Duodenal mucosa (tissue), 2 donors: ENCODE results near the gene JPH4.
"Not testable (repeated sequence)": the region's sequence is repeated elsewhere in the genome, so short reads cannot be mapped to it uniquely, and the experiment has no call there.

Experiments used
- H3K27ac ChIP-seq: one replicate; pipeline ENCODE4 v1.7.0; 2013; ENCODE audit warnings: low read depth, low read length
- H3K27me3 ChIP-seq, 2 donors: one replicate each; pipeline ENCODE4 v1.7.0; 2013; ENCODE audit warnings: low read length in 2 of 2, control low read depth in 1 of 2; ENCODE audit not compliant: insufficient read depth in 2 of 2, control insufficient read depth in 1 of 2
- H3K36me3 ChIP-seq, 2 donors: one replicate each; pipeline ENCODE4 v1.7.0; 2013; ENCODE audit warnings: low read length in 2 of 2, control low read depth in 1 of 2; ENCODE audit not compliant: insufficient read depth in 2 of 2, control insufficient read depth in 1 of 2
- H3K4me1 ChIP-seq, 2 donors: one replicate each; pipeline ENCODE4 v1.7.0; 2013; ENCODE audit warnings: low read length in 2 of 2, control low read depth in 1 of 2; ENCODE audit not compliant: insufficient read depth in 2 of 2, control insufficient read depth in 1 of 2
- H3K4me3 ChIP-seq, 2 donors: one replicate each; pipeline ENCODE4 v1.7.0; 2013; ENCODE audit warnings: low read length in 2 of 2, low read depth in 1 of 2
- H3K9ac ChIP-seq, 2 donors: one replicate each; pipeline ENCODE4 v1.7.0; 2013; ENCODE audit warnings: low read length in 2 of 2, low read depth in 1 of 2
- H3K9me3 ChIP-seq, 2 donors: one replicate each; pipeline ENCODE4 v1.7.0; 2013; ENCODE audit warnings: low read length in 2 of 2, control low read depth in 1 of 2; ENCODE audit not compliant: control insufficient read depth in 1 of 2

Gene JPH4

GRCh38 chr14:23540141-23540469, 38.5 kb downstream of the JPH4 start:
- no peak overlapping the region for H3K9ac ChIP-seq
- no peak overlapping the region for H3K27ac ChIP-seq

GRCh38 chr14:23539248-23540140, 39.1 kb downstream of the JPH4 start:
- H3K36me3 ChIP-seq, result no peaks in the 10 kb centered on the region
- no peak overlapping the region for H3K4me3 ChIP-seq
- H3K9ac ChIP-seq, result no peak overlapping the region
- H3K27me3 ChIP-seq, result no peaks in the 10 kb centered on the region
- H3K9me3 ChIP-seq, result no peaks in the 10 kb centered on the region
- peaks cover 0 to 4% of the 10 kb centered on the region in 2 donors for H3K4me1 ChIP-seq
- no peak overlapping the region for H3K27ac ChIP-seq

More at GRCh38 chr14:23540141-23540469, 38.5 kb downstream of the JPH4 start:
- Histone ChIP-seq H3K4me1 (peaks cover 5 to 10% of the 10 kb centered on the region in 2 donors), H3K36me3 (no peaks in the 10 kb centered on the region), H3K9me3 (no peaks in the 10 kb centered on the region), H3K4me3 (no peak overlapping the region), H3K27me3 (no peaks in the 10 kb centered on the region)

- H3K9ac ChIP-seq, result no peak overlapping the region
- no peak overlapping the region for H3K27ac ChIP-seq
- no peaks in the 10 kb centered on the region for H3K36me3 ChIP-seq
- H3K4me1 ChIP-seq, result no peaks in the 10 kb centered on the region
- no peaks in the 10 kb centered on the region for H3K9me3 ChIP-seq
- no peak overlapping the region for H3K4me3 ChIP-seq
- no peaks in the 10 kb centered on the region for H3K27me3 ChIP-seq
Observed at GRCh38 chr14:23538785-23539184, 39.8 kb downstream of the JPH4 start.

GRCh38 chr14:23538050-23538718, 40.4 kb downstream of the JPH4 start:
- Histone ChIP-seq H3K36me3 (no peaks in the 10 kb centered on the region), H3K27me3 (no peaks in the 10 kb centered on the region), H3K27ac (no peak overlapping the region), H3K4me1 (no peaks in the 10 kb centered on the region), H3K9me3 (no peaks in the 10 kb centered on the region), H3K4me3 (no peak overlapping the region), H3K9ac (no peak overlapping the region)

- Histone ChIP-seq H3K27ac (no peak overlapping the region), H3K4me3 (no peak overlapping the region), H3K36me3 (no peaks in the 10 kb centered on the region), H3K27me3 (no peaks in the 10 kb centered on the region), H3K9me3 (no peaks in the 10 kb centered on the region), H3K9ac (no peak overlapping the region), H3K4me1 (no peaks in the 10 kb centered on the region)
Observed at GRCh38 chr14:23537351-23538049, 41.1 kb downstream of the JPH4 start.

- H3K27me3 ChIP-seq, H3K27ac ChIP-seq, H3K4me3 ChIP-seq, H3K9ac ChIP-seq, H3K9me3 ChIP-seq, H3K36me3 ChIP-seq, H3K4me1 ChIP-seq: not testable (repeated sequence)
Observed at GRCh38 chr14:23536906-23537305, 41.7 kb downstream of the JPH4 start.

GRCh38 chr14:23536494-23536893, 42.1 kb downstream of the JPH4 start:
- H3K4me3 ChIP-seq, result no peak overlapping the region
- H3K27ac ChIP-seq, result no peak overlapping the region
- H3K9me3 ChIP-seq, result no peaks in the 10 kb centered on the region
- no peaks in the 10 kb centered on the region for H3K4me1 ChIP-seq
- no peak overlapping the region for H3K9ac ChIP-seq
- H3K36me3 ChIP-seq, result no peaks in the 10 kb centered on the region
- no peaks in the 10 kb centered on the region for H3K27me3 ChIP-seq

- no peaks in the 10 kb centered on the region for H3K9me3 ChIP-seq
- H3K36me3 ChIP-seq, result no peaks in the 10 kb centered on the region
- H3K4me1 ChIP-seq, result peaks cover 2 to 3% of the 10 kb centered on the region in 2 donors
- H3K27ac ChIP-seq, result no peak overlapping the region
- H3K4me3 ChIP-seq, result no peak overlapping the region
- no peak overlapping the region for H3K9ac ChIP-seq
- no peaks in the 10 kb centered on the region for H3K27me3 ChIP-seq
Observed at GRCh38 chr14:23535943-23536342, 42.6 kb downstream of the JPH4 start.

GRCh38 chr14:23533652-23534435, 44.7 kb downstream of the JPH4 start:
- Histone ChIP-seq H3K27ac (no peak overlapping the region), H3K36me3 (no peaks in the 10 kb centered on the region), H3K27me3 (no peaks in the 10 kb centered on the region), H3K9me3 (no peaks in the 10 kb centered on the region), H3K4me3 (no peak overlapping the region), H3K9ac (no peak overlapping the region), H3K4me1 (peaks cover 6 to 7% of the 10 kb centered on the region in 2 donors)
